ENCODE data around the gene VSX1.

VSX1 gene

DNA sequence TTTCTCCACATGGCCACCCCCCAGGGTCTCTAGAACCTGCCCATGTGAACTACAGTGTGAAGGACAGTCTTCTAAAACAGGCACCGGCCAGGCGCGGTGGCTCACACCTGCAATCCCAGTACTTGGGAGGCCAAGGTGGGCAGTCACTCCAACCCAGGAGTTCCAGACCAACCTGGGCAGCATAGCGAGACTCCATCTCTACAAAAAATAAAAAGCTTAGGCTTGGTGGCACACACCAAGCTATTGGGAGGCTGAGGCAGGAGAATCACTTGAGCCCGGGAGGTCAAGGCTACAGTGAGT is 37.7 kb downstream of the VSX1 start:
- FAIRE-seq (no peak), DNase-seq (ENCODE audit: extremely low spot score, insufficient read length, low read depth) (no peak)

DNA sequence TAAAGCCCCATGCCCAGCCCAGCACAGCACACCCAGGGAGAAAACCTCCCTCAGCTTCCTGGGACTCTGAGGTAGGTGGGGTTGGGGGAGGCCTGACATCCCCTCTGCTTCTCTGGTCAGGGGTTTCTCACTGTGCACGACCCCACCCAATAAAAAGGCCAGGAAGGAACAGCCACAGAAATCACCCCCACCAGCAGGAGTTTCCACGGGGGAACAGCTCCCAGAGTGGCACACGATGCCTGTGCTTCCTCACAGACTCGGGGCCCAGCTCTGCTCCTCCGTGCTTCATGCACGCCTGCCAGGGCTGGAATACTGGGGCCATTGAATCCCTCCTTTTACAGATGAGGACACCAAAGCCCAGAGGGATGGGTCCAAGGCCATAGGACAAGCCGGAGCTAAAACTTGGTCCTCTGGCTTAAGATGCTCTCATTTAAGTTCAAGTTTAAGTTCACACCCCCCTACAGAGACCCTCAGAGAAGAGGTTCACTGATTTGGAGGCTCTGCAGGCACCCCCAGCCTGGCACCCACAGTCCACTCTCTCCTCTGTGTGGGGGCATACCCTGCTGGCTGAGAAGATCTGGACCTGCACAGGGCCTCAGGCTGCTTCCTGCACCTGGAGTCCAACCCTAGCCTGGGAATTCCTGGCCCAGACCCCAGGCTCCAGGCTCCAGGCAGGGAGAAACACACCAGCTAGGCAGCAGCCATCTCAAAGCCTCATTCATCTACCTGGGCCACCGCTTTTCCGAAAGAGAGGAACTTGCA is 38.3 kb downstream of the VSX1 start:
- FAIRE-seq = no peak
- DNase-seq (ENCODE audit: extremely low spot score, insufficient read length, low read depth) = no peak

- DNase-seq (ENCODE audit: extremely low spot score, insufficient read length, low read depth) (peak; percentile 65), FAIRE-seq (peak; percentile 94)
Observed at GRCh38 chr20:25042531-25043498, 39.1 kb downstream of the VSX1 start.

GRCh38 chr20:25041813-25042530 is 40.0 kb downstream of the VSX1 start:
- no peak for FAIRE-seq
- DNase-seq (ENCODE audit: extremely low spot score, insufficient read length, low read depth) = no peak

DNA sequence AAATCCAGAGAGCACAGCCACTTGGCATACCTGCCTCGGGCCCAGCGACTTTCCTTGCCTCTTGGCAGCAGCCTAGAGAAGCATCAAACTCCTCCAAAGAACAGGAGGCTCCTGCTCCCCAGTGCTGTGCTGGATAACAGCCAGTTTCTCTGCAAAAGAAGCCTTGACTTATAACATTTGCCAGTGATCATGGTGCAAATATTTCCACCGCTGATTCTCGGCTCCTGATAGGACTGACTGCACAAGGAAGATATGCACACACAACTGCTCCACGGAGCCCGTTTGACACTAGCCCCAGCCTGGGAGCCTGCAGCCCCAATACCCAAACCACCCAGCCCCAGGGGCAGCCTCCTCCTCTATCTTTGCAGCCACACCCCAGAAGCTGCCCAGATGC is 41.5 kb downstream of the VSX1 start:
- DNase-seq (ENCODE audit: extremely low spot score, insufficient read length, low read depth) = no peak
- no peak for FAIRE-seq

- FAIRE-seq (no peak), DNase-seq (ENCODE audit: extremely low spot score, insufficient read length, low read depth) (no peak)
Observed at GRCh38 chr20:25039697-25040437, 42.1 kb downstream of the VSX1 start.

DNA sequence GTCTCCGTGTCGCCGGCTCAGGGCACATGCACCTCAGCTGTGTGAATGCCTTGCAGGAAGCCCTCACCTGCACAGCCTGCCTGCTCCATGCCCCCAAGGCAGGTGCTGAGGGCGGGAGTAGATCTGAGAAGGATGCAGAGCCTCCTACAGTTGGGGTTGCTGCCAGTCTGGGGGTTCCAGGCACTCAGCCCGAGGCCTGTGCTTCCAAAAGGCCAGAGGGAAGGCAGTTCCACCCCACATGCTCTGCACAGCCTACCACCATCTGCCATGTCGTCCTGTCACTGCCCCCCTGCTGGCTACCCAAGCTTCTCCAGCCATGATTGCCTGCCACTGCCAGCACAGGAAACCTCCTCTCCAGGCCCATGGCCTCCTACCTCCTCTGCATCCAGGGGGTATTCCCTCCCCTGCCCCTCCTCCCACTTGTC is 43.3 kb downstream of the VSX1 start:
- DNase-seq (ENCODE audit: extremely low spot score, insufficient read length, low read depth) (no peak), FAIRE-seq (no peak)

- FAIRE-seq = no peak
Observed at GRCh38 chr20:25038103-25038410, 43.9 kb downstream of the VSX1 start.

DNA sequence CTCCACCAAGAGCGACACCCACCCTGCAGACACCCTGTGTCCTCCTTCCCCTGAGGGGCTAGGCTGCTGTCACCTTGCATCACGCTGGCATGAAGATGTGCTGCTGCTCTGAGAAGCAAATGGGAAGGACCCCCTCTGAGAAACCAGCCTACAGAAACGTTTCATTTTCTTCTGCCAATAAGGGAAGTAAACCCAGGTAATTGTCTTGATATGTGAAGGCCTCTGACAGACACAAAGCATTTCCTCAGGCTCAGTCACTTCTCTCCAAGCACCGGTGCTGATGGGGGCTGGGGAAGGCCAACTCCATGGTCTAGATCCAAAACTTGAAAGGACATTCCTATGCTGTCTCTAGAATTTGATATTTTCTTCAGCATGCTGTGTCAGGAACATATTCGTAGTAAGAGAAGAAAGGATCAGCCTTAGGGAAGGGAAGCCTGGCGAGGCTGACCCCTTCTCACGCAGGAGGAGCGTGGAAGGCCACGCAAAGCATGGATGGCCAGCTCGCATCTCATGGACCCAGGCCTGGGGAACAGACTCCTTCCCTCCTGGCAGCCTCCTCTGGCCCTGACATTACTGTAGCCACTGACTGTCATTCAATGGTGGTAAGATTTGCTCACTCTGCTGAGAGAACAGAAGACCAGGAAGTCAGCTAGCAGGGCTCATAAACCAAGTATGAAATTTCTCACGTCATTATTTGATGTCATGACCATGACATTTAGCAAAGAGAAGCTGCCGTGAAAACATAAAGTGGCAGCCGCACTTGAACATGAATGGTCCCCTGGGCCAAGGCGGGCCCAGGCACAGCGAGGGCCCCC is 44.4 kb downstream of the VSX1 start:
- DNase-seq (ENCODE audit: extremely low spot score, insufficient read length, low read depth) (no peak), FAIRE-seq (no peak)

More at GRCh38 chr20:25038103-25038410, 43.9 kb downstream of the VSX1 start:
- DNase-seq (ENCODE audit: extremely low spot score, insufficient read length, low read depth) = no peak

- no peak for DNase-seq (ENCODE audit: extremely low spot score, insufficient read length, low read depth)
- no peak for FAIRE-seq
Observed at GRCh38 chr20:25036331-25036936, 45.5 kb downstream of the VSX1 start.

GRCh38 chr20:25035921-25036320 is 46.0 kb downstream of the VSX1 start:
- no peak for DNase-seq (ENCODE audit: extremely low spot score, insufficient read length, low read depth)
- FAIRE-seq = peak; percentile 76

- DNase-seq (ENCODE audit: extremely low spot score, insufficient read length, low read depth) (no peak), FAIRE-seq (no peak)
Observed at GRCh38 chr20:25033924-25034300, 48.0 kb downstream of the VSX1 start.

DNA sequence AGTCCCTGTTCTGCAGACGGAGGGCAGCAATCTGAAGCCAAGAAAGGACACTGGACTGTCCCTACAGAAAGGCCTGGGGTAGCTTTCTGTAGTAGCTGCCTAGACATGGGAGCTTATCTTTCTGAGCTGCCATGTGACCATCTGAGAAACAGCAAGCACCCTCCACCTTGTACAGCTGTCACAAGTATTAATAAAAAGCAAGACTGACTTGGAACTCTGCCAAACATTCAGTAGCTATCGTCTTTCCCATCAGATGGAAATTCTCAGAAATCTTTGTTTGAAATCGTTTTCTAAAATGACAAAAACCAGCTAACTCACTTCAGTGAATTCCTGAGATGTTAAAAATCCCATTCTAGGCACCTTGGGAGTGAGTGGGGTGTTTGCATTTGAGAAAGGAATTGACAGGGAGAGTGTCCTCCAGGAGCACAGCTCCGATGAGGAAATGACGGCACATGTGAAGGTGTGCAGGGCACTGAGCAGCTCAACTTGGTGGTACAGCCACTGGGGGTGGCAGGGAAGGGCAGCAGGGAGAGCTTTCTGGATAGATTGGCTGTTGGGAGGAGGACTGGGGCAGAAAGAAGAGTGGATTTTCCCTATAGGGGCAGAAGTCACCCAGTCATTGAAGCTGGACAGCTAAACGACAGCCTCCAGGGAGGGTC is 48.5 kb downstream of the VSX1 start:
- no peak for FAIRE-seq

DNA sequence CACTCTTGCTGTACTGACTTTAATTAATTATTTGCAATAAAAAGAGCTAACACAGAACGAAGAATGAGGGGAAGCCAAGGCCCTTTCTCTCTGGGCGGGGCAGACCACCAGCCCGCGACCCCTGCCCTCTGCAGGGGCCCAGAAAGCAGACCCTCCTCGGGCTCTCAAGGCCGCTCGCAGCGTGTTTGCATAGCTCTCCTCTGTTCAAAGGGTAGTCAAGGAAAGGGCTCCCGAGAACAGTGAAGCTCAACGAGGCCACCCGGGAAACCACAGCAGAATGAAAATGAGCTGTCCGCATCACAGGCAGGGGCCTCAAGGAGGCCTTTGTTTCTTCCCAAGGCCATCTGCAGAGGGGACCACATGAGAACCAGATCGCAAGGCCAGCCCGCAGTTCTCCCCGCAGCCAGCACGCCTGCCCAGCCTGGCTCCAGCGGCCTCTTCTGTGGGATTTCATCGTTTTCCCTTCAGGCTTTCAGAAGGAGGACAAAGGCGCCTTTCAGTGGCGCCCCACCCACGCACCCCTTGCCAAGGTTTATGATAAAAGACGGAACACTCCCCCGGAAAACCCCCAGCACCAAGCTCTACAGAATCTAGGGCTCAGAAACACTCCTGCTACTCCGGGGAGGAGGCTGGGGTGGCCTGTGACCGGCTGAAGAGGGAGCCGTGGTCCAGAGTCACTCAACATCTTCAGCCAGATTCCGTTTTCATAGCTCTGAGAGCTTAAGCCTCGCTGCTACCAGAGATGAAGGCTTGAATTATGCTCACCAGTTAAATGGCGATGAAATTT is 49.3 kb downstream of the VSX1 start:
- FAIRE-seq (no peak), DNase-seq (ENCODE audit: extremely low spot score, insufficient read length, low read depth) (no peak)

More for the DNA sequence above, 48.5 kb downstream of the VSX1 start:
- DNase-seq (ENCODE audit: extremely low spot score, insufficient read length, low read depth) = no peak

- FAIRE-seq (no peak), DNase-seq (ENCODE audit: extremely low spot score, insufficient read length, low read depth) (no peak)
Observed at GRCh38 chr20:25032065-25032477, 49.9 kb downstream of the VSX1 start.

- FAIRE-seq = no peak
Observed at GRCh38 chr20:25031241-25031640, 50.7 kb downstream of the VSX1 start.

GRCh38 chr20:25030649-25031207 is 51.2 kb downstream of the VSX1 start:
- FAIRE-seq (no peak), DNase-seq (ENCODE audit: extremely low spot score, insufficient read length, low read depth) (no peak)

More at GRCh38 chr20:25031241-25031640, 50.7 kb downstream of the VSX1 start:
- no peak for DNase-seq (ENCODE audit: extremely low spot score, insufficient read length, low read depth)
